WTC11 (cell line): ENCODE measurements around the gene GUCY2C. TPM values are rescaled to one million over a fixed set of nuclear protein-coding genes. Genes with fewer than 3 reads are reported as not detected.

Source experiments
- ATAC-seq: fragments of 200-7000 bp; cut with Tn5 transposase; 2 replicates; pipeline ENCODE4 v1.10.0; 2021; ENCODE audit warnings: mild to moderate bottlenecking, moderate library complexity
- CTCF ChIA-PET: fragments of 300-600 bp; sonication (Branson Sonifier 250); formaldehyde crosslinking; loops from one replicate; lab custom pipeline; 2021; ENCODE audit warnings: antibody characterized with exemption; lab: Charles Lee
- POLR2A ChIA-PET: fragments of 350-600 bp; sonication (Branson Sonifier 250); formaldehyde crosslinking; loops from one replicate; lab custom pipeline; 2021; ENCODE audit warnings: antibody characterized with exemption; lab: Charles Lee
- DNase-seq: peaks from one replicate; pipeline ENCODE4 v3.0.0; 2021; ENCODE audit warnings: low spot score
- H3K27ac Mint-ChIP-seq: 2 replicates; pipeline ENCODE4 v1.8.0; 2021; ENCODE audit warnings: mixed read lengths
- H3K27me3 Mint-ChIP-seq: 2 replicates; pipeline ENCODE4 v1.8.0; 2021; ENCODE audit warnings: low read depth, mild to moderate bottlenecking, moderate library complexity, mixed read lengths
- H3K36me3 Mint-ChIP-seq: 2 replicates; pipeline ENCODE4 v1.8.0; 2021; ENCODE audit warnings: mixed read lengths
- H3K4me1 Mint-ChIP-seq: 2 replicates; pipeline ENCODE4 v1.8.0; 2022; ENCODE audit warnings: mixed read lengths
- H3K4me3 Mint-ChIP-seq: 2 replicates; pipeline ENCODE4 v1.8.0; 2021; ENCODE audit warnings: mild to moderate bottlenecking, moderate library complexity, mixed read lengths
- H3K9me3 Mint-ChIP-seq: 2 replicates; pipeline ENCODE4 v1.8.0; 2021; ENCODE audit warnings: mixed read lengths
- EMX1 ChIP-seq: fragments of 250-450 bp; sonication (Bioruptor Pico); IDR thresholded peaks from 2 replicates; pipeline ENCODE4 v1.8.0; 2021; ENCODE audit warnings: mild to moderate bottlenecking
- FOXJ3 ChIP-seq: sonication (generic); formaldehyde crosslinking; IDR thresholded peaks from 2 replicates; pipeline ENCODE4 v1.9.0; 2021; ENCODE audit warnings: missing genetic modification reagents, mild to moderate bottlenecking, borderline replicate concordance
- FOXP1 ChIP-seq: sonication (generic); formaldehyde crosslinking; IDR thresholded peaks from 2 replicates; pipeline ENCODE4 v1.8.0; 2022; ENCODE audit warnings: missing genetic modification reagents, mild to moderate bottlenecking, moderate library complexity, borderline replicate concordance
- IRF2 ChIP-seq: sonication (generic); formaldehyde crosslinking; IDR thresholded peaks from 2 replicates; pipeline ENCODE4 v1.8.0; 2022; ENCODE audit warnings: low read depth, missing genetic modification reagents, borderline replicate concordance
- PRRX2 ChIP-seq: fragments of 250-450 bp; sonication (Bioruptor Pico); IDR thresholded peaks from 2 replicates; pipeline ENCODE4 v1.8.0; 2021; ENCODE audit warnings: mild to moderate bottlenecking
- ZNF671 ChIP-seq: fragments of 250-450 bp; sonication (Bioruptor Pico); IDR thresholded peaks from 2 replicates; pipeline ENCODE4 v1.8.0; 2021; ENCODE audit warnings: mild to moderate bottlenecking
- total RNA-seq: library from RNA; stranded (reverse); gene quantifications from 3 replicates; pipeline ENCODE4 v1.2.3, GENCODE V29; 2021
- TF ChIP-seq, protein P1 (sequence below): sonication (generic); formaldehyde crosslinking; IDR thresholded peaks from 2 replicates; pipeline ENCODE4 v1.8.0; 2023; ENCODE audit warnings: missing genetic modification reagents, mild to moderate bottlenecking, borderline replicate concordance
- TF ChIP-seq, protein P2 (sequence below): fragments of 250-450 bp; sonication (Bioruptor Pico); IDR thresholded peaks from 2 replicates; pipeline ENCODE4 v1.9.0; 2021; ENCODE audit warnings: mild to moderate bottlenecking
- TF ChIP-seq, protein P3 (sequence below): fragments of 250-450 bp; sonication (Bioruptor Pico); IDR thresholded peaks from 2 replicates; pipeline ENCODE4 v1.9.0; 2021; ENCODE audit warnings: mild to moderate bottlenecking
- TF ChIP-seq, protein P4 (sequence below): sonication (generic); formaldehyde crosslinking; IDR thresholded peaks from 2 replicates; pipeline ENCODE4 v1.8.0; 2022; ENCODE audit warnings: mild to moderate bottlenecking, missing genetic modification reagents

The GUCY2C gene
- total RNA-seq, 1 experiment from 2014 or later: 3.9 TPM

DNA sequence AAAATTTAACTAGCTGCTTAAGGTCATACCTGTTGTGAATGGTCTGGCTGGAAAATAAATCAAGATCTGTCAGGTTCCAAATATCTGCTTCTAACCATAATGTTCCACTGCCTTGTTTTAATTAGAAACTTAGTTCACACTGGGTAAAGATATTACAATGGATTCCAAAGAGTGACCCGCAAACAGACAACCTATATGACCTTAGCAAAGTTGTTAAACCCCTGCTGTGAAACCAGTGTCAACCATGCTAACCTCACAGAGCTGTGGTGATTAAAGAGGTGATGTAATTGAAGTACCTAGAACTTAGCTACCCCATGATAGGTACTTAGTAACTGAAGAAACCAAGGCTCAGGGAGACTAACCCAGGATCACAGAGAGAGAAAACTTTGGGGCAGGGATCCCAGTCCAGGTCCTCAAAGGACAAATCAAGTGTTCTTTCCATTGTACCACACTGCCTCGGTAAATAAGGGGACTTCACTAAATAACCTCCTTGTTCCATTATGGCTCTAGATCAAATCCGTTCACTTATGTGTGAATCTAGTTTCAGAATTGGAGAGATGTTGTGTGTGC is 2.2 kb downstream of the GUCY2C start:
- Mint-ChIP-seq H3K4me3 (no peak overlapping the region), H3K36me3 (peaks cover 44% of the 10 kb centered on the region), H3K9me3 (peaks cover 11% of the 10 kb centered on the region), H3K4me1 (peaks cover 34% of the 10 kb centered on the region), H3K27me3 (peaks cover 20% of the 10 kb centered on the region), H3K27ac (no peak overlapping the region)
- ATAC-seq (peak; percentile 8; the same call in 1 of the 2 replicates), DNase-seq (no peak)
- ChIA-PET POLR2A (no interaction called here), CTCF (no interaction called here)
- TF ChIP-seq, protein P1, sequence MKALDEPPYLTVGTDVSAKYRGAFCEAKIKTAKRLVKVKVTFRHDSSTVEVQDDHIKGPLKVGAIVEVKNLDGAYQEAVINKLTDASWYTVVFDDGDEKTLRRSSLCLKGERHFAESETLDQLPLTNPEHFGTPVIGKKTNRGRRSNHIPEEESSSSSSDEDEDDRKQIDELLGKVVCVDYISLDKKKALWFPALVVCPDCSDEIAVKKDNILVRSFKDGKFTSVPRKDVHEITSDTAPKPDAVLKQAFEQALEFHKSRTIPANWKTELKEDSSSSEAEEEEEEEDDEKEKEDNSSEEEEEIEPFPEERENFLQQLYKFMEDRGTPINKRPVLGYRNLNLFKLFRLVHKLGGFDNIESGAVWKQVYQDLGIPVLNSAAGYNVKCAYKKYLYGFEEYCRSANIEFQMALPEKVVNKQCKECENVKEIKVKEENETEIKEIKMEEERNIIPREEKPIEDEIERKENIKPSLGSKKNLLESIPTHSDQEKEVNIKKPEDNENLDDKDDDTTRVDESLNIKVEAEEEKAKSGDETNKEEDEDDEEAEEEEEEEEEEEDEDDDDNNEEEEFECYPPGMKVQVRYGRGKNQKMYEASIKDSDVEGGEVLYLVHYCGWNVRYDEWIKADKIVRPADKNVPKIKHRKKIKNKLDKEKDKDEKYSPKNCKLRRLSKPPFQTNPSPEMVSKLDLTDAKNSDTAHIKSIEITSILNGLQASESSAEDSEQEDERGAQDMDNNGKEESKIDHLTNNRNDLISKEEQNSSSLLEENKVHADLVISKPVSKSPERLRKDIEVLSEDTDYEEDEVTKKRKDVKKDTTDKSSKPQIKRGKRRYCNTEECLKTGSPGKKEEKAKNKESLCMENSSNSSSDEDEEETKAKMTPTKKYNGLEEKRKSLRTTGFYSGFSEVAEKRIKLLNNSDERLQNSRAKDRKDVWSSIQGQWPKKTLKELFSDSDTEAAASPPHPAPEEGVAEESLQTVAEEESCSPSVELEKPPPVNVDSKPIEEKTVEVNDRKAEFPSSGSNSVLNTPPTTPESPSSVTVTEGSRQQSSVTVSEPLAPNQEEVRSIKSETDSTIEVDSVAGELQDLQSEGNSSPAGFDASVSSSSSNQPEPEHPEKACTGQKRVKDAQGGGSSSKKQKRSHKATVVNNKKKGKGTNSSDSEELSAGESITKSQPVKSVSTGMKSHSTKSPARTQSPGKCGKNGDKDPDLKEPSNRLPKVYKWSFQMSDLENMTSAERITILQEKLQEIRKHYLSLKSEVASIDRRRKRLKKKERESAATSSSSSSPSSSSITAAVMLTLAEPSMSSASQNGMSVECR: no peak
- TF ChIP-seq FOXJ3 (no peak), EMX1 (CRISPR knock-in tag) (0 out of 2 replicates have a peak, but pooled peaks have one; percentile 74), PRRX2 (CRISPR knock-in tag) (0 out of 2 replicates have a peak, but pooled peaks have one; percentile 13)
- TF ChIP-seq, protein P2, sequence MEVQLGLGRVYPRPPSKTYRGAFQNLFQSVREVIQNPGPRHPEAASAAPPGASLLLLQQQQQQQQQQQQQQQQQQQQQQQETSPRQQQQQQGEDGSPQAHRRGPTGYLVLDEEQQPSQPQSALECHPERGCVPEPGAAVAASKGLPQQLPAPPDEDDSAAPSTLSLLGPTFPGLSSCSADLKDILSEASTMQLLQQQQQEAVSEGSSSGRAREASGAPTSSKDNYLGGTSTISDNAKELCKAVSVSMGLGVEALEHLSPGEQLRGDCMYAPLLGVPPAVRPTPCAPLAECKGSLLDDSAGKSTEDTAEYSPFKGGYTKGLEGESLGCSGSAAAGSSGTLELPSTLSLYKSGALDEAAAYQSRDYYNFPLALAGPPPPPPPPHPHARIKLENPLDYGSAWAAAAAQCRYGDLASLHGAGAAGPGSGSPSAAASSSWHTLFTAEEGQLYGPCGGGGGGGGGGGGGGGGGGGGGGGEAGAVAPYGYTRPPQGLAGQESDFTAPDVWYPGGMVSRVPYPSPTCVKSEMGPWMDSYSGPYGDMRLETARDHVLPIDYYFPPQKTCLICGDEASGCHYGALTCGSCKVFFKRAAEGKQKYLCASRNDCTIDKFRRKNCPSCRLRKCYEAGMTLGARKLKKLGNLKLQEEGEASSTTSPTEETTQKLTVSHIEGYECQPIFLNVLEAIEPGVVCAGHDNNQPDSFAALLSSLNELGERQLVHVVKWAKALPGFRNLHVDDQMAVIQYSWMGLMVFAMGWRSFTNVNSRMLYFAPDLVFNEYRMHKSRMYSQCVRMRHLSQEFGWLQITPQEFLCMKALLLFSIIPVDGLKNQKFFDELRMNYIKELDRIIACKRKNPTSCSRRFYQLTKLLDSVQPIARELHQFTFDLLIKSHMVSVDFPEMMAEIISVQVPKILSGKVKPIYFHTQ (CRISPR knock-in tag): peak; percentile 58; the same call in 1 of the 2 replicates

DNA sequence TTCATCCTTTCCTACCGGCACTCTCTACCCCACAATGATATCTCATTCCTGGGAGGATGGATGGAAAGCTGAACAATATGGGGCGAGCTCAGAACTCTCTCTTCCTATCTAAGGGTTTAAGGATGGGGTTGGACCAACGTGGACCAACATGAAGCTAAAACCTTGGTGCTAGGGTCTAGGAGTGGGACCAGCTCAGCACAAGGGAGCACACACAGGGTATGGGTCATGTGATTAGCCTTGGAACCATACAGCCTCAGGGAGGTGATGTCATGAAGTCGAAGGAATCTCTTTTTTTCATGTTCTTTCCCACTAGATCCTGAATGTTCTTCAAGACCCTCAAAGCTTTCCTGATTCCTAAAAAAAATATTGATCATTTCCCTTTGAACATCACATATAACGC is 3.3 kb downstream of the GUCY2C start:
- Mint-ChIP-seq H3K9me3 (peaks cover 5% of the 10 kb centered on the region; the same call in 1 of the 2 replicates), H3K27ac (no peak overlapping the region), H3K36me3 (peaks cover 35% of the 10 kb centered on the region), H3K4me1 (peaks cover 34% of the 10 kb centered on the region), H3K4me3 (no peak overlapping the region), H3K27me3 (peaks cover 20% of the 10 kb centered on the region)
- CTCF ChIA-PET: no interaction called here
- POLR2A ChIA-PET: no interaction called here
- no peak for DNase-seq
- TF ChIP-seq EMX1 (CRISPR knock-in tag) (no peak), FOXP1 (CRISPR knock-in tag) (no peak)
- TF ChIP-seq, protein P2 (CRISPR knock-in tag): peak; percentile 88; the same call in 1 of the 2 replicates
- TF ChIP-seq, protein P3, sequence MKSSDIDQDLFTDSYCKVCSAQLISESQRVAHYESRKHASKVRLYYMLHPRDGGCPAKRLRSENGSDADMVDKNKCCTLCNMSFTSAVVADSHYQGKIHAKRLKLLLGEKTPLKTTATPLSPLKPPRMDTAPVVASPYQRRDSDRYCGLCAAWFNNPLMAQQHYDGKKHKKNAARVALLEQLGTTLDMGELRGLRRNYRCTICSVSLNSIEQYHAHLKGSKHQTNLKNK (CRISPR knock-in tag): no peak
- no peak for ATAC-seq

DNA sequence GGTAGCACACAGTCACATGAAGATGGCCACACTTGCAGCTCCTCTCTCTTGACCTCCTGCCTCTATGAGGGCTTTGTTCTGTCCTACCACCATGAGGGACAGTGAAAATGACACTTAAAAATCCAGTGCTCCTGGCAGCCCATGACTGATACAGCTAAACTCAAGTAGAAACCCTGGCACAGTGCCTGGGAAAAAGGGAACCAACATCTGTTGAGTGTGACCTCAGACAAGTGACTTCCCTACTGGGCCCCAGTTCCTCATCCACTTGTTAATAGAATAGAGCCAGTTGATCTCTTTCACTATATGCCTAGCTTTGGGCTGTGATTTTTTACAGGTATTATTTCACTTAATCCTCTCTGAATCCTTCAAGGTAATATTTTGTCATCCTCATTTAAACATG is 4.8 kb downstream of the GUCY2C start:
- no peak for DNase-seq
- ATAC-seq: no peak
- H3K4me3 Mint-ChIP-seq: no peak overlapping the region
- H3K36me3 Mint-ChIP-seq: peaks cover 26% of the 10 kb centered on the region
- TF ChIP-seq ZNF671 (CRISPR knock-in tag) (peak; percentile 37; the same call in 1 of the 2 replicates), EMX1 (CRISPR knock-in tag) (peak; percentile 55; the same call in 1 of the 2 replicates), IRF2 (CRISPR knock-in tag) (no peak)
- TF ChIP-seq, protein P2 (CRISPR knock-in tag): peak; percentile 0; the same call in 1 of the 2 replicates
- TF ChIP-seq, protein P4, sequence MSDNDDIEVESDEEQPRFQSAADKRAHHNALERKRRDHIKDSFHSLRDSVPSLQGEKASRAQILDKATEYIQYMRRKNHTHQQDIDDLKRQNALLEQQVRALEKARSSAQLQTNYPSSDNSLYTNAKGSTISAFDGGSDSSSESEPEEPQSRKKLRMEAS (CRISPR knock-in tag): no peak
- CTCF ChIA-PET: no interaction called here
- no peak overlapping the region for H3K27ac Mint-ChIP-seq
- POLR2A ChIA-PET: no interaction called here
- peaks cover 20% of the 10 kb centered on the region for H3K27me3 Mint-ChIP-seq
- no peaks in the 10 kb centered on the region for H3K9me3 Mint-ChIP-seq
- peaks cover 34% of the 10 kb centered on the region for H3K4me1 Mint-ChIP-seq
